Measurements from ENCODE around the gene EFHD1.

- TF ChIP-seq CTCF (IDR thresholded peaks at IDR 0.05; ENCODE audit: insufficient read depth, low read depth, low read length): no peak
- no peak for TF ChIP-seq EZH2 (IDR thresholded peaks at IDR 0.05; ENCODE audit: insufficient read depth, low read length)
These were observed 12.2 kb upstream of the EFHD1 start for GRCh38 chr2:232621186-232621585.

Data from astrocyte (in vitro differentiated cells and primary cell).